ENCODE results near the gene ELOVL7. TPM values are rescaled to one million over a fixed set of nuclear protein-coding genes. Genes with fewer than 3 reads are reported as not detected.

ELOVL7 gene
- total and polyA plus RNA-seq, 10 donors, result 0.43 to 8.1 (median 2.1) TPM

GRCh38 chr5:60811105-60811504, 33.0 kb downstream of the ELOVL7 start:
- H3K4me3 ChIP-seq, result no peak overlapping the region
- H3K27ac ChIP-seq, result no peak overlapping the region
- peaks cover 0 to 4% (median 0%) of the 10 kb centered on the region in 8 donors for H3K9me3 ChIP-seq
- H3K4me1 ChIP-seq, result no peaks in the 10 kb centered on the region
- H3K36me3 ChIP-seq, result no peaks in the 10 kb centered on the region
- intact Hi-C loops (cut with DNase I; ENCODE audit: low total_unique reads), result no loop called here
- no peak for TF ChIP-seq POLR2A (IDR thresholded peaks at IDR 0.05)
- no peak for TF ChIP-seq POLR2AphosphoS5 (IDR thresholded peaks at IDR 0.05)
- no peak for TF ChIP-seq CTCF (IDR thresholded peaks at IDR 0.05 in 8 of 11, conservative IDR thresholded peaks at IDR 0.05 in 3 of 11)
- H3K27me3 ChIP-seq (replicated peaks in 1 of 7), result no peaks in the 10 kb centered on the region
- DNase-seq, result no peak

- peaks cover 0 to 4% (median 0%) of the 10 kb centered on the region in 8 donors for H3K9me3 ChIP-seq
- no peak for DNase-seq
- H3K27ac ChIP-seq, result no peak overlapping the region
- H3K4me3 ChIP-seq, result no peak overlapping the region
- no peaks in the 10 kb centered on the region for H3K36me3 ChIP-seq
- H3K4me1 ChIP-seq, result no peaks in the 10 kb centered on the region
- TF ChIP-seq POLR2A (IDR thresholded peaks at IDR 0.05) (no peak), POLR2AphosphoS5 (IDR thresholded peaks at IDR 0.05) (no peak), CTCF (IDR thresholded peaks at IDR 0.05 in 8 of 11, conservative IDR thresholded peaks at IDR 0.05 in 3 of 11) (no peak)
- whole genome bisulfite sequencing, 5 donors, result 74 to 94% (median 86%) methylated on average over 2 of the region's 2 CpGs
- H3K27me3 ChIP-seq (replicated peaks in 1 of 7), result no peaks in the 10 kb centered on the region
- intact Hi-C loops (cut with DNase I; ENCODE audit: low total_unique reads), result no loop called here
Observed at GRCh38 chr5:60810438-60811085, 33.5 kb downstream of the ELOVL7 start.

- no peaks in the 10 kb centered on the region for H3K4me1 ChIP-seq
- intact Hi-C loops (cut with DNase I; ENCODE audit: low total_unique reads), result no loop called here
- DNase-seq, result no peak
- TF ChIP-seq POLR2AphosphoS5 (IDR thresholded peaks at IDR 0.05) (no peak), CTCF (IDR thresholded peaks at IDR 0.05 in 8 of 11, conservative IDR thresholded peaks at IDR 0.05 in 3 of 11) (no peak), POLR2A (IDR thresholded peaks at IDR 0.05) (no peak)
- H3K9me3 ChIP-seq, result peaks cover 0 to 4% (median 0%) of the 10 kb centered on the region in 8 donors
- no peaks in the 10 kb centered on the region for H3K27me3 ChIP-seq (replicated peaks in 1 of 7)
- H3K27ac ChIP-seq, result no peak overlapping the region
- H3K36me3 ChIP-seq, result no peaks in the 10 kb centered on the region
- no peak overlapping the region for H3K4me3 ChIP-seq
- 47 to 78% (median 62%) methylated on average over 1 of the region's 1 CpG for WGBS, 5 donors
Observed at GRCh38 chr5:60809891-60810425, 34.1 kb downstream of the ELOVL7 start.

- 68 to 84% (median 81%) methylated on average over 5 of the region's 5 CpGs for WGBS, 5 donors
- no peak overlapping the region for H3K4me3 ChIP-seq
- intact Hi-C loops (cut with DNase I; ENCODE audit: low total_unique reads), result no loop called here
- H3K4me1 ChIP-seq, result no peaks in the 10 kb centered on the region
- TF ChIP-seq CTCF (IDR thresholded peaks at IDR 0.05 in 8 of 11, conservative IDR thresholded peaks at IDR 0.05 in 3 of 11) (no peak), POLR2A (IDR thresholded peaks at IDR 0.05) (no peak), POLR2AphosphoS5 (IDR thresholded peaks at IDR 0.05) (no peak)
- H3K27ac ChIP-seq, result no peak overlapping the region
- H3K36me3 ChIP-seq, result no peaks in the 10 kb centered on the region
- no peaks in the 10 kb centered on the region for H3K27me3 ChIP-seq (replicated peaks in 1 of 7)
- no peak for DNase-seq
- peaks cover 0 to 4% (median 0%) of the 10 kb centered on the region in 8 donors for H3K9me3 ChIP-seq
Observed at GRCh38 chr5:60806591-60807243, 37.4 kb downstream of the ELOVL7 start.
